Stimulated activated naive CD8-positive, alpha-beta T cell treated with anti-CD3 and anti-CD28 coated beads, Interleukin-15, Interleukin-2, amounts not matched to agents 100 ng/mL and 50 ng/mL, for 24 hours (primary cell): ENCODE results near the gene ATXN7L1.

Experiments
- H3K27ac Mint-ChIP-seq: one replicate; pipeline ENCODE4 v1.8.0; 2021; ENCODE audit warnings: mild to moderate bottlenecking, mixed read lengths
- H3K27me3 Mint-ChIP-seq: one replicate; pipeline ENCODE4 v1.8.0; 2021; ENCODE audit warnings: mixed read lengths
- H3K36me3 Mint-ChIP-seq: one replicate; pipeline ENCODE4 v1.8.0; 2021; ENCODE audit warnings: low read depth, mixed read lengths
- H3K4me1 Mint-ChIP-seq: one replicate; pipeline ENCODE4 v1.8.0; 2021; ENCODE audit warnings: low read depth, mixed read lengths
- H3K4me3 Mint-ChIP-seq: one replicate; pipeline ENCODE4 v1.8.0; 2021; ENCODE audit warnings: mild to moderate bottlenecking, mixed read lengths
- H3K9me3 Mint-ChIP-seq: one replicate; pipeline ENCODE4 v1.8.0; 2021; ENCODE audit warnings: mixed read lengths

ATXN7L1 gene

GRCh38 chr7:105643384-105643783, 233.0 kb downstream of the ATXN7L1 start:
- Mint-ChIP-seq H3K9me3 (no peaks in the 10 kb centered on the region), H3K27ac (no peak overlapping the region), H3K36me3 (peaks cover 9% of the 10 kb centered on the region), H3K27me3 (no peaks in the 10 kb centered on the region), H3K4me1 (no peaks in the 10 kb centered on the region), H3K4me3 (no peak overlapping the region)

DNA sequence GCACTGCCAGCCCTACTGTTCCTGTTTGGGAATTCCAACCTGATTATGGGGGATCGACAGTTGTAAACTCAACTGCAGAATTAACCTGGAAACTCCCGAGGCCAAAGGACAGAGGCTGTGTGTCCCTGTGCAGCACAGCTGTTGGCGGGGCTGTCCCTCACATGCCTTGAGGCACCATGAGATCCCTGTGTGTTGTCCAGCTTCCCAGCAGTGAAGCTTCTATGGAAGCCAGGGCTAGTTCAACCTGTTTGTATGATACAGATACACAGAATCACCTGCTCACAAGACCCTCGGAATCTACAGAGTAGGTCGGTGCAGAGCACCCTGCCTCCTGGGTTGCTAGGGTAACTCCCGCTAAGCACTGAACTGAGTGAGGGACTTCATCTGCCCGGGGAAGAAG, 234.1 kb downstream of the ATXN7L1 start:
- H3K36me3 Mint-ChIP-seq, result peaks cover 20% of the 10 kb centered on the region

GRCh38 chr7:105640956-105641810, 235.2 kb downstream of the ATXN7L1 start:
- Mint-ChIP-seq H3K4me1 (no peaks in the 10 kb centered on the region), H3K27ac (no peak overlapping the region), H3K4me3 (no peak overlapping the region), H3K27me3 (no peaks in the 10 kb centered on the region), H3K9me3 (no peaks in the 10 kb centered on the region), H3K36me3 (peaks cover 25% of the 10 kb centered on the region)

More for the DNA sequence above, 234.1 kb downstream of the ATXN7L1 start:
- H3K27me3 Mint-ChIP-seq, result no peaks in the 10 kb centered on the region
- no peak overlapping the region for H3K27ac Mint-ChIP-seq
- H3K4me1 Mint-ChIP-seq, result no peaks in the 10 kb centered on the region
- H3K9me3 Mint-ChIP-seq, result no peaks in the 10 kb centered on the region
- no peak overlapping the region for H3K4me3 Mint-ChIP-seq

- Mint-ChIP-seq H3K9me3 (no peaks in the 10 kb centered on the region), H3K4me1 (no peaks in the 10 kb centered on the region), H3K27ac (no peak overlapping the region), H3K27me3 (no peaks in the 10 kb centered on the region), H3K36me3 (peaks cover 25% of the 10 kb centered on the region), H3K4me3 (no peak overlapping the region)
Measured at GRCh38 chr7:105639667-105640493, 236.5 kb downstream of the ATXN7L1 start.

- no peaks in the 10 kb centered on the region for H3K9me3 Mint-ChIP-seq
- H3K4me1 Mint-ChIP-seq, result no peaks in the 10 kb centered on the region
- no peak overlapping the region for H3K27ac Mint-ChIP-seq
- no peaks in the 10 kb centered on the region for H3K27me3 Mint-ChIP-seq
- H3K4me3 Mint-ChIP-seq, result no peak overlapping the region
- H3K36me3 Mint-ChIP-seq, result peaks cover 29% of the 10 kb centered on the region
Measured at GRCh38 chr7:105638902-105639495, 237.4 kb downstream of the ATXN7L1 start.

GRCh38 chr7:105638334-105638733, 238.1 kb downstream of the ATXN7L1 start:
- H3K4me3 Mint-ChIP-seq, result no peak overlapping the region
- no peaks in the 10 kb centered on the region for H3K27me3 Mint-ChIP-seq
- no peaks in the 10 kb centered on the region for H3K9me3 Mint-ChIP-seq
- H3K4me1 Mint-ChIP-seq, result no peaks in the 10 kb centered on the region
- H3K27ac Mint-ChIP-seq, result no peak overlapping the region
- peaks cover 33% of the 10 kb centered on the region for H3K36me3 Mint-ChIP-seq

GRCh38 chr7:105637755-105638154, 238.6 kb downstream of the ATXN7L1 start:
- H3K4me1 Mint-ChIP-seq, result no peaks in the 10 kb centered on the region
- H3K27me3 Mint-ChIP-seq, result no peaks in the 10 kb centered on the region
- no peak overlapping the region for H3K4me3 Mint-ChIP-seq
- peaks cover 33% of the 10 kb centered on the region for H3K36me3 Mint-ChIP-seq
- no peak overlapping the region for H3K27ac Mint-ChIP-seq
- H3K9me3 Mint-ChIP-seq, result no peaks in the 10 kb centered on the region

- H3K27me3 Mint-ChIP-seq, result no peaks in the 10 kb centered on the region
- no peak overlapping the region for H3K4me3 Mint-ChIP-seq
- H3K36me3 Mint-ChIP-seq, result peaks cover 38% of the 10 kb centered on the region
- H3K27ac Mint-ChIP-seq, result no peak overlapping the region
- no peaks in the 10 kb centered on the region for H3K9me3 Mint-ChIP-seq
- H3K4me1 Mint-ChIP-seq, result no peaks in the 10 kb centered on the region
Measured at GRCh38 chr7:105636982-105637381, 239.4 kb downstream of the ATXN7L1 start.

- H3K9me3 Mint-ChIP-seq, result no peaks in the 10 kb centered on the region
- H3K4me3 Mint-ChIP-seq, result no peak overlapping the region
- H3K27me3 Mint-ChIP-seq, result no peaks in the 10 kb centered on the region
- H3K27ac Mint-ChIP-seq, result no peak overlapping the region
- peaks cover 38% of the 10 kb centered on the region for H3K36me3 Mint-ChIP-seq
- no peaks in the 10 kb centered on the region for H3K4me1 Mint-ChIP-seq
Measured at GRCh38 chr7:105635197-105635596, 241.2 kb downstream of the ATXN7L1 start.

GRCh38 chr7:105625986-105626385, 250.4 kb downstream of the ATXN7L1 start:
- H3K27ac Mint-ChIP-seq, result no peak overlapping the region
- no peaks in the 10 kb centered on the region for H3K4me1 Mint-ChIP-seq
- H3K4me3 Mint-ChIP-seq, result no peak overlapping the region
- H3K9me3 Mint-ChIP-seq, result peaks cover 9% of the 10 kb centered on the region
- no peaks in the 10 kb centered on the region for H3K27me3 Mint-ChIP-seq
- peaks cover 40% of the 10 kb centered on the region for H3K36me3 Mint-ChIP-seq

DNA sequence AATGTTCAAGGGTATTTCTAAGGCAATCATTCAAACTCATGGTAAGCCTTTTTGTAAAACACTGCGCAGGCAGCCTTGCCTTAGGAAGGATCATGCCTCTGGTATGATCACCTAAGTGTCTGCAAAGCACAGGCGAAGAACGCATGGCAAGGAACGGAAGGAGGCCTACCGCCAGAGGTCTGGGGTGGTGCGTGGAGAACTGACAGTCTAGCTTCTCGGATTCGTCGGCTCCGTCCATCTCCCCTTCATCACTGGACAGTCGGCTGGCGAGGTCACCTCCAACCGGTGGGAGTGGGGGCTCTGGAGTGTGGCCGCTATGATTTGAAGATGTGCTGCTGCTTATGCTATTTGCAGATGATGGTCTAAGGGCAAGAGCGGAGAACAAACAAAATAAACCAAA, 252.5 kb downstream of the ATXN7L1 start:
- Mint-ChIP-seq H3K4me1 (no peaks in the 10 kb centered on the region), H3K27ac (no peak overlapping the region), H3K4me3 (no peak overlapping the region), H3K9me3 (peaks cover 9% of the 10 kb centered on the region), H3K27me3 (no peaks in the 10 kb centered on the region), H3K36me3 (peaks cover 42% of the 10 kb centered on the region)

DNA sequence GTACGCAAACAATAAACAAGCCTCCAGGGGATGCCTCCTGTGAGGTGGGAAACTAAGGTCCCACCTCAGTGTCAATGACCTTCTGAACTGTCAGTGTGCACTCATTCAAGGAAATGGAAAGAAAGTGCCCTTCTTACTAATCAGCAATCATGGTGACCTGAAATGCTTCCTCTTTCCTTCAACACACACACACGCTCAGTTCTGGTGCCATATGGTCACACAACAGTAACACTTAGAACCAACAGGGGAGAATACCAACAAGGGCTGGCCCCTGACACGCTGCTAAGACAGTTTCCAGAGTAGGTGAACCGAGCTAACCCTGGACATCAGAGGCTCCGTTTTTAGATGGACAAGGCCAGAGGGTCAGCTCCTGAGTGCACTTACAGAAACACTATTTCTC, 253.0 kb downstream of the ATXN7L1 start:
- Mint-ChIP-seq H3K9me3 (peaks cover 9% of the 10 kb centered on the region), H3K4me3 (no peak overlapping the region), H3K4me1 (no peaks in the 10 kb centered on the region), H3K27ac (no peak overlapping the region), H3K27me3 (no peaks in the 10 kb centered on the region), H3K36me3 (peaks cover 42% of the 10 kb centered on the region)

GRCh38 chr7:105622106-105622731, 254.2 kb downstream of the ATXN7L1 start:
- no peak overlapping the region for H3K4me3 Mint-ChIP-seq
- H3K9me3 Mint-ChIP-seq, result peaks cover 9% of the 10 kb centered on the region
- H3K27ac Mint-ChIP-seq, result no peak overlapping the region
- H3K36me3 Mint-ChIP-seq, result peaks cover 42% of the 10 kb centered on the region
- H3K4me1 Mint-ChIP-seq, result no peaks in the 10 kb centered on the region
- H3K27me3 Mint-ChIP-seq, result no peaks in the 10 kb centered on the region

- Mint-ChIP-seq H3K27ac (no peak overlapping the region), H3K4me1 (no peaks in the 10 kb centered on the region), H3K36me3 (peaks cover 36% of the 10 kb centered on the region), H3K27me3 (no peaks in the 10 kb centered on the region), H3K4me3 (no peak overlapping the region), H3K9me3 (peaks cover 5% of the 10 kb centered on the region)
Measured at GRCh38 chr7:105621617-105622016, 254.8 kb downstream of the ATXN7L1 start.

DNA sequence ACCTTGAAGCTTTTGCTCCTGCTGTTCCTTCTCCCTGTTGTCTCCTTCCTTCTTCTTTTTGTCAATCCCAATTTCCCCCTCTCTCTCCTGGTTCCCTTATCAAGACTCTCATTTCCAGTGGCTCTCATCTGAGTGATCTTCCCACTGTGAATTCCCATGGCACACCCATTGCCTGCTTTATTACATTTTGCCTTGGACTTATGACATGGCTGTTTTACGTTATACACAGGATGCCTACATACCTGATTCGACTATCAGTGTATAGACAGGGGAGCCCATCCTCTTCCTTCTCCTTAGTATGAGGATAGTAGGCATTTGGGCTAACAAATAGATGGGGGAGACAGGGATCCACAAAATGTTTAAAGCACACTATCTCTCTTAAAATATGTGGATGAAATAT, 255.2 kb downstream of the ATXN7L1 start:
- peaks cover 3% of the 10 kb centered on the region for H3K9me3 Mint-ChIP-seq
- peaks cover 32% of the 10 kb centered on the region for H3K36me3 Mint-ChIP-seq
- H3K4me3 Mint-ChIP-seq, result no peak overlapping the region
- no peaks in the 10 kb centered on the region for H3K27me3 Mint-ChIP-seq
- no peaks in the 10 kb centered on the region for H3K4me1 Mint-ChIP-seq
- H3K27ac Mint-ChIP-seq, result no peak overlapping the region
